ENCODE data around the gene CARD18.

DNA sequence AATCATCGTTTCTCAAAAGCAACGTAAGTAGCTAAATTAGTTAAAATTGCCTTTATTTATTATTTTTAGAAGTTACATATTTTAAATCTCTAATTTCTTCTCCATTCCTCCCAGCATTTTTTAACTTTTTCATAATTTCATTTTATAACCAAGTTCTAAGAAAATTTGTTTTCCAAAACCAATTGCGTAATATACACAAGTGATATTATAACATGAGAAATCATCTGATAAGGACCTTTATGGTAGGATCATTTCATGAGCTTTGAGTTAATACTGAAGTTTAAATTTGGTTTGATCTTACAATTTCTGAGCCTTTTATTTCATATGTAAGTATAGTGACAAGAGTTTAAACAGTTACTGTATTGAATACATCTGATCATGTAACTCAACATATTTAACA lies 27.7 kb upstream of the CARD18 start:
- TF ChIP-seq, protein P1, sequence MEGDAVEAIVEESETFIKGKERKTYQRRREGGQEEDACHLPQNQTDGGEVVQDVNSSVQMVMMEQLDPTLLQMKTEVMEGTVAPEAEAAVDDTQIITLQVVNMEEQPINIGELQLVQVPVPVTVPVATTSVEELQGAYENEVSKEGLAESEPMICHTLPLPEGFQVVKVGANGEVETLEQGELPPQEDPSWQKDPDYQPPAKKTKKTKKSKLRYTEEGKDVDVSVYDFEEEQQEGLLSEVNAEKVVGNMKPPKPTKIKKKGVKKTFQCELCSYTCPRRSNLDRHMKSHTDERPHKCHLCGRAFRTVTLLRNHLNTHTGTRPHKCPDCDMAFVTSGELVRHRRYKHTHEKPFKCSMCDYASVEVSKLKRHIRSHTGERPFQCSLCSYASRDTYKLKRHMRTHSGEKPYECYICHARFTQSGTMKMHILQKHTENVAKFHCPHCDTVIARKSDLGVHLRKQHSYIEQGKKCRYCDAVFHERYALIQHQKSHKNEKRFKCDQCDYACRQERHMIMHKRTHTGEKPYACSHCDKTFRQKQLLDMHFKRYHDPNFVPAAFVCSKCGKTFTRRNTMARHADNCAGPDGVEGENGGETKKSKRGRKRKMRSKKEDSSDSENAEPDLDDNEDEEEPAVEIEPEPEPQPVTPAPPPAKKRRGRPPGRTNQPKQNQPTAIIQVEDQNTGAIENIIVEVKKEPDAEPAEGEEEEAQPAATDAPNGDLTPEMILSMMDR (IDR thresholded peaks at IDR 0.05; ENCODE audit: low read length): no peak
- TF ChIP-seq EZH2phosphoT487 (IDR thresholded peaks at IDR 0.05; ENCODE audit: low read length) (no peak), EZH2 (optimal IDR thresholded peaks at IDR 0.05; ENCODE audit: low read depth, low read length) (no peak)
